Ascending aorta (tissue), 2 donors: ENCODE results near the gene PNLIPRP2. TPM values are rescaled to one million over a fixed set of nuclear protein-coding genes. Genes with fewer than 3 reads are reported as not detected.

Experiments used
- DNase-seq, 2 donors: peaks; one replicate each; pipeline ENCODE4 v3.0.0-alpha.2; 2019; ENCODE audit warnings: low spot score in 2 of 2
- H3K27ac ChIP-seq, 2 donors: fragments of 200-600 bp; sonication (generic); one replicate each; pipeline ENCODE4 v1.5.1; 2016 to 2017; ENCODE audit warnings: mild to moderate bottlenecking in 1 of 2
- H3K27me3 ChIP-seq: fragments of 200-600 bp; sonication (generic); one replicate; pipeline ENCODE4 v1.5.1; 2017
- H3K36me3 ChIP-seq, 2 donors: fragments of 200-600 bp; sonication (generic); one replicate each; pipeline ENCODE4 v1.5.1; 2016
- H3K4me1 ChIP-seq, 2 donors: fragments of 200-600 bp; sonication (generic); one replicate each; pipeline ENCODE4 v1.5.1; 2016 to 2017; ENCODE audit warnings: mild to moderate bottlenecking in 1 of 2
- H3K4me3 ChIP-seq, 2 donors: fragments of 200-600 bp; sonication (generic); one replicate each; pipeline ENCODE4 v1.5.1; 2016 to 2017; ENCODE audit warnings: mild to moderate bottlenecking in 1 of 2
- H3K9me3 ChIP-seq, 2 donors: fragments of 200-600 bp; sonication (generic); one replicate each; pipeline ENCODE4 v1.5.1; 2016
- intact Hi-C: fragments of 100-400 bp; cut with DNase I; formaldehyde crosslinking; loops from one replicate; pipeline ENCODE4 v1.15.1; 2023
- total RNA-seq: library from RNA; depleted of rRNA; stranded (reverse); fragments of >200 nt; gene quantifications from one replicate; pipeline ENCODE4 v1.1.0, GENCODE V29; 2016
- TF ChIP-seq, protein P1 (sequence below), 3 experiments: fragments of 200-600 bp in 2 of 3; fragments of 450-650 bp in 1 of 3; sonication (generic) in 2 of 3; IDR thresholded peaks; one replicate each; pipeline ENCODE4 v1.5.1; 2016 to 2019; ENCODE audit warnings: antibody characterized with exemption in 3 of 3, mild to moderate bottlenecking in 1 of 3, moderate library complexity in 1 of 3

PNLIPRP2 gene
- total RNA-seq: not detected

DNA sequence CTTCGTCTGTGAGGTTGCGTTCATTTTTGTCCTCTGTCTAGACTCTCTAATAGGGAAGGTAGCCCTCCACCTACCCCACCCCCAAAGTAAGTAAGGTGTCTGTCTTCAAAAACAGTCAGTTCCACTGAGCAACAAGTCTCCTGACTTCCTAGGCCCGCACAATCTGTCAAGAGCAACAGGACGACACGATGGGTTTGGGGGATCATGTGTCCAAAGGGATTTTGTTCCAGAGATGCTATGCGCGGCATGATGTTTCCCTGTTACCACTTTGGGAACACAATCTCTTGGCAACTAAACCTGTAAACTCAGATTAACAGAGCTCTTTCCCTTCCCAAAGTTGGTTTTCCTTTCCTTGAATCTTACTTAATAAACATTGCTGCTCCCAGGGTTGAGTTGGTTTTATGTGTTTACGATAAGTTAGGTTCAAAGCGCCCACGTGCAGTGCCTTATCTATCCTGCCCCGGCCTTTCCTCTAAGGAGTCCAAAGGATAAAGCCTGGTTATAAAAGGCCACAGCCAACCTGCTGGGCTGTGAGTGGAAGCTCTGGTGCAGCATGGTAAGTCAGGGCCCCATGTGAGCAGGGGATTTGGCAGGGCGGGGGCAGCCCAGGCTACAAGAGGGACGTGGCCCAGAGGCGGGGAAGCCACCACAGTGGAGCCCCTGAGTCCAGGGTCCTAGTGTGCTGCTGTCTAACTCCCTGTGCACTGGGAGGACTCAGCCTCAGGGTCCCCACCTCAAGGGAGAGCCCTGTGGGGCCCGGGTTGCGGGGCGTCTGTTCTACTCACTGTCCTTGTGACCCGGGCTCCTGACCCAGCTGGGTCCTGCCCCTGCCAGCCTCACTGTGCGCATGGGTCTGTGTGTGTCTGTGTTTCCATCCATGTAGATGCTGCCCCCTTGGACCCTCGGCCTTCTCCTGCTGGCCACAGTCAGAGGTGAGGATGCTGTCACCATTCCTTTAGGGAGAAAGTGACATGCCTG lies at the start of gene PNLIPRP2:
PNLIPRP2 (plus strand) TSS at position 531 of the 978 bp plus-strand sequence.
- H3K4me3 ChIP-seq: no peak within 1 kb of the TSS
- intact Hi-C loops: no loop called here
- no peaks in the 10 kb centered on the region for H3K27me3 ChIP-seq
- no peaks in the 10 kb centered on the region for H3K36me3 ChIP-seq
- H3K27ac ChIP-seq: no peak within 1 kb of the TSS
- no peaks in the 10 kb centered on the region for H3K4me1 ChIP-seq
- DNase-seq: no peak
- TF ChIP-seq, protein P1, sequence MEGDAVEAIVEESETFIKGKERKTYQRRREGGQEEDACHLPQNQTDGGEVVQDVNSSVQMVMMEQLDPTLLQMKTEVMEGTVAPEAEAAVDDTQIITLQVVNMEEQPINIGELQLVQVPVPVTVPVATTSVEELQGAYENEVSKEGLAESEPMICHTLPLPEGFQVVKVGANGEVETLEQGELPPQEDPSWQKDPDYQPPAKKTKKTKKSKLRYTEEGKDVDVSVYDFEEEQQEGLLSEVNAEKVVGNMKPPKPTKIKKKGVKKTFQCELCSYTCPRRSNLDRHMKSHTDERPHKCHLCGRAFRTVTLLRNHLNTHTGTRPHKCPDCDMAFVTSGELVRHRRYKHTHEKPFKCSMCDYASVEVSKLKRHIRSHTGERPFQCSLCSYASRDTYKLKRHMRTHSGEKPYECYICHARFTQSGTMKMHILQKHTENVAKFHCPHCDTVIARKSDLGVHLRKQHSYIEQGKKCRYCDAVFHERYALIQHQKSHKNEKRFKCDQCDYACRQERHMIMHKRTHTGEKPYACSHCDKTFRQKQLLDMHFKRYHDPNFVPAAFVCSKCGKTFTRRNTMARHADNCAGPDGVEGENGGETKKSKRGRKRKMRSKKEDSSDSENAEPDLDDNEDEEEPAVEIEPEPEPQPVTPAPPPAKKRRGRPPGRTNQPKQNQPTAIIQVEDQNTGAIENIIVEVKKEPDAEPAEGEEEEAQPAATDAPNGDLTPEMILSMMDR (IDR thresholded peaks at IDR 0.05): no peak
- no peaks in the 10 kb centered on the region for H3K9me3 ChIP-seq

DNA sequence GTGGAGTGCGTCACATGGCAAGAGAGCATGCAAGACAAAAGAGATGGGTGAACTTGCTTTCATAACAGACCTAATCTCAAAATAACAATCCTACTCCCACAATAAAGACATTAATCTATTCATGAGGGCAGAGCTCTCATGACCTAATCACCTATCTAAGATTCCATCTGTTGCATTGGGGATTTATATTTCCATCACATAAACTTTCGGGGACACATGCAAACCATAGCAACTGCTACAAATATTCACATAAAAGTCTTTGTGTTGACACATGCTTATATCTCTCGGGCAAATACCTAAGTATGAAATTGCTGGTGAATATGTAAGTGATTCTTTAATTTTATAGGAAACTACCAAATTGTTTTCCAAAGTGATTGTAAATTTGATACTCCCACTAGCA lies 46.0 kb upstream of the PNLIPRP2 start:
- H3K27me3 ChIP-seq: no peaks in the 10 kb centered on the region
- TF ChIP-seq, protein P1 (IDR thresholded peaks at IDR 0.05): no peak
- intact Hi-C loops: no loop called here
- DNase-seq: no peak
- no peak overlapping the region for H3K4me3 ChIP-seq
- H3K9me3 ChIP-seq: no peaks in the 10 kb centered on the region
- H3K4me1 ChIP-seq: no peaks in the 10 kb centered on the region
- H3K27ac ChIP-seq: no peak overlapping the region
- no peaks in the 10 kb centered on the region for H3K36me3 ChIP-seq

DNA sequence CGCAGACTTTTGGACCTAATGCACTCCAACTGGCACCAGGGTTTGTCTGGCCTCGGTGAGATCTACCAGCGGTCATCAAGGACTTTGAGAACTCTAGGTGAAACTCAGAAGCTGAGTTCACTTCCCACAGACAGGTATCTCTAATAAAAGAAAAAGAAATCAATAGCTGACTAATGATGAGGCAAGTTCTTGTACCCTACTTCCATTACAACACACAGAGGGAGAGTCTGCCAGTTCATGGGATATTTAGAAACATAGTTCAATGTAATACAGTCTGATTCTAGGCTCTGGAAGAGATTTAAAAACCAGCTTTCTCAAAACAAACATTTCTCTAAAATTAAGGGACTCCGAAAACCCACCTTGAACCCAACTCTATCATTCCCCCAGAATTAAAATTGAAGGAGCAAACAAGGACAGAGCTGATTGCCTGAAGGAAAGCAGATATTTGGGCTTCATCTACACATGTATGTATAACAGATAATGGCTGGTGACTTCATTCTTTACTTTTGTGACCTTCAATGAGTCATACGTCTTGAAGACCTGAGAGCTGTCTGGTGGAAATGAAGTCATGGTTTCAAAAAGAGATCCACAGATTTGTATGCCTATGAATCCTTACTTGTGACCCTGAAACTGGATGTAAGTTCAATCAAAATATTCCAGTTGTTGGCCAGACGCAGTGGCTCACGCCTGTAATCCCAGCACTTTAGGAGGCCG lies 32.7 kb upstream of the PNLIPRP2 start:
- TF ChIP-seq, protein P1 (IDR thresholded peaks at IDR 0.05): no peak
- no peaks in the 10 kb centered on the region for H3K36me3 ChIP-seq
- H3K9me3 ChIP-seq: no peaks in the 10 kb centered on the region
- no peaks in the 10 kb centered on the region for H3K4me1 ChIP-seq
- no peak overlapping the region for H3K4me3 ChIP-seq
- no peak overlapping the region for H3K27ac ChIP-seq
- DNase-seq: no peak
- intact Hi-C loops: no loop called here
- H3K27me3 ChIP-seq: no peaks in the 10 kb centered on the region

DNA sequence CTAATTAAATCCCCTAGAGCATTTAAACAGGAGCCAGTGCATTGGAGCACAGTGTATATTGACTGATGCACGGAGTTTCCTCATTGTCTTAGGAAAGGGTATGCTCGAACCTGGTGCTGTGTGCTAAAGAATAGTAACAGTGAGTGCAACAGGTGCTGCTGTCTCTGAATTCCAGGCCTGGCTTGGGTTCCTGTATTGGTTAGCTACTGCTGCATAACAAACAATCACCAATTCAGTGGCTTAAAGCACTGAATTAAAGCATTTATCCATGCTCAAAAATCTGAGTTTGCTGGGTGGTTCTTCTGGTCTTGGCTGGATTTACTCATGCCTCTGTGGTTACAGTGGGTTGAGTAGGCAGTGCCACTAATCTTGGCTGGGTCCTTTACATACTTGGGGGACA lies 31.8 kb upstream of the PNLIPRP2 start:
- H3K36me3 ChIP-seq: no peaks in the 10 kb centered on the region
- no peaks in the 10 kb centered on the region for H3K9me3 ChIP-seq
- no peak overlapping the region for H3K27ac ChIP-seq
- DNase-seq: no peak
- no peaks in the 10 kb centered on the region for H3K27me3 ChIP-seq
- H3K4me3 ChIP-seq: no peak overlapping the region
- TF ChIP-seq, protein P1 (IDR thresholded peaks at IDR 0.05): no peak
- no peaks in the 10 kb centered on the region for H3K4me1 ChIP-seq
- intact Hi-C loops: no loop called here

DNA sequence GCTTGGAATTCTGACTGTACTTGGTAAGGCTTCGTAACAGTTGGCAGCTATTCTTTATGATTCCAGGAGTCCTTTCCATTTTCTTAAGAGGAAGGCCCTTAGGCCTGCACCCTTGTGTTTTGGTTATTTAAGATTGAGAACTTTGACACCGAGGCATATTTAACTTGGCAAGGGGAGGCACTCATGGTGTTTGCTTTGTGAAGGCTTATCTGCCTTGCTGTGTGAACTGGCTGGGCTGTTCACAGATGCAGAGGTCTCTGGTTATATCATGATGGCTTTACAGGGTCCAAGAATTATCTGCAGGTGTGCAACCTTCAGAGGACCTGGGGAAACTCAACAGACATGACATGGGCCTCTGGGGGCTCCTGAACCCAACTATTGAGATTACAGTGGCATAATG lies 30.8 kb upstream of the PNLIPRP2 start:
- Histone ChIP-seq H3K4me1 (no peaks in the 10 kb centered on the region), H3K9me3 (no peaks in the 10 kb centered on the region), H3K27me3 (no peaks in the 10 kb centered on the region), H3K4me3 (no peak overlapping the region), H3K36me3 (no peaks in the 10 kb centered on the region), H3K27ac (no peak overlapping the region)
- TF ChIP-seq, protein P1 (IDR thresholded peaks at IDR 0.05): no peak
- no peak for DNase-seq
- intact Hi-C loops: no loop called here
